HG03571 (cell line): Measurements from ENCODE around the gene PPIP5K2.
A peak's percentile ranks its signal among the peaks of the same experiment; 100 is the strongest.
"Not testable (repeated sequence)": the region's sequence is repeated elsewhere in the genome, so short reads cannot be mapped to it uniquely, and the experiment has no call there.

ENCODE experiments used
- ATAC-seq: cut with Tn5 transposase; IDR thresholded peaks from one replicate; pipeline ENCODE4 v1.9.1; 2021; ENCODE audit not compliant: unreplicated experiment

The PPIP5K2 gene

DNA sequence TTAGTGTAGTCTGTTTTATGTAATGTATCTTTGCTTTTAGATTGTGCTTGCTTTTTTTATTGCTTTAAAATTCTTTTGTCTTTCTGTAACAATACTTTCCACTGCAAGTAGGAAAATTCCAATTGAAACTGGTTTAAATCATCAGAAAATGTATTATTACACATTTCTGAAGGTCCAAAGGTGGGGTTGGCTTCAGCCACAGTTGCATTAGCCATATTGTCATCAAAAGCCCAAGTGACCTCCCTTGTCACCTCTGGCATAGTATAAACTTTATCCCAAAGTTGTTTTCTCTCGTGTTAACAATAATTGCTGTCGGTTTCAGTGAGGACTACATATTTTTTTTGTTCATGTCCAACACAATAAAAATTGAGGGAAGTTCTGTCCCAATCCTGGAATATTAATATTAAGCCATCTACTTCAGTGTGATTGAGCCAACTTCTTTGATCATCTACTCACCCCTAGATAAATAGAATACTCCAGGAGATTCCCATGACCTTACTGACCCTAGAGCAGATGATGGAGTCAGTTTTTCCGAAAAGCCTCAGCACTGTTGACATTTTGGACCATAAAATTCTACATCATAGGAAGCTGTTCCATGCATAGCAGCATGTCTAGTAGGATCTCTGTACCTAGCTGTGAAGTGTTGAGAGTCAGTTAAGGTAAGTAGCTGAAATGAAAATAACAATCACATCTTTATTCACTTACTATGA is 86.0 kb downstream of the PPIP5K2 start:
- ATAC-seq = no peak

DNA sequence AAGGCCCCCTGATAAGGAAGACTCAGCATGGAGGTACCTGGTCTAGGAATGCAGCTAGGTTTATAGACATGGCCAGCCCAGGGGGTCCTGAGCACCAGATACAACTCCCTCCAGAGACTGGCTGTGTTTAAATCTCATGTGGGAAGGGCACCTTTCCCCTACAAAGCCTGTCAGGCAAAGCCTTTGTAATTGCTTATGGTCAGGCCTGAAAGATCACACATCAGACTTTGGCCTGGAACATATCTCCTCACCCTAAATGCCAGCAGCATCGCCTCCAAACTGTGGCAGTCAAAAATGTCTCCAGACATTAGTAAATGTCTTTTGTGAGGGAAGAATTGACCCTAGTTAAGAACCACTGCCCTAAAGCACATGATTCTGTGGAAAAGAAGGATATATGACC is 86.9 kb downstream of the PPIP5K2 start:
- ATAC-seq = no peak

DNA sequence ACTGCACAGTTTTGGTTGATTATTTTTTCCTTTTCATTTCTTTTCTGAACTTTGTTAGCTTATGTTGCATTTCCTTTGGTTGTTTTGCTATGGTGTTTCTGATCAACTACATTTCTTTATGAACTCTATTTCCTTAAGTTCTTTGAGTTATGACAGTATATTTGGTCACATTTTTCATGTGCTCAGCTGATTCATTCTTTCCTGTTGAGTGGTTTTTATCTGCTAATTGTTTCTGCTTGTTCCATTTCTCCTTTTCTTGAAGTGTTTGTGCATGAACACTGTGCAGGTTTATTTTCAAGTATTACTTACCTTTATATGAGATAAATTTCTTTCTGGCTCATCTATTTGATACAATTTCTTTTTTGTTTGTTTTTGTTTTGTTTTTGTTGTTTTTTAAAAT is 87.6 kb downstream of the PPIP5K2 start:
- ATAC-seq = no peak

DNA sequence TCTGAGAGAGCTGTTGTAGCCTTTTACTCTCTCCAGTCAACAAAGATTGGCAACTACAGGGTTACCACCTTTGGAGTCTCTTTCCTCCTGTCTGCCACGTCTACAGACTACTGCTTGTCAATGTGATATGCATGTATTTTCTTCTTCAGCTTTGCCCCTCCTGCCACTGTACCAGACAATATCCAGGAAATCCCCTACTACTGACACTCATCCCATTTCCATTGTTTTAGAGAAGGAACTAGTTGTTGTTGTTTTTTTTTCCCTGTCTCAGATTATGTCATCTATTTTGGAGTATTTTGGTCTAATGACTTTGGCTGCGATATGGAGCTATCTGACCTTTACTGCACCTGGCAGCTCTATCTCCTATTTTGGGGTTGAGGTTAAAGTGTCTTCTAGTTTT is 88.4 kb downstream of the PPIP5K2 start:
- no peak for ATAC-seq

DNA sequence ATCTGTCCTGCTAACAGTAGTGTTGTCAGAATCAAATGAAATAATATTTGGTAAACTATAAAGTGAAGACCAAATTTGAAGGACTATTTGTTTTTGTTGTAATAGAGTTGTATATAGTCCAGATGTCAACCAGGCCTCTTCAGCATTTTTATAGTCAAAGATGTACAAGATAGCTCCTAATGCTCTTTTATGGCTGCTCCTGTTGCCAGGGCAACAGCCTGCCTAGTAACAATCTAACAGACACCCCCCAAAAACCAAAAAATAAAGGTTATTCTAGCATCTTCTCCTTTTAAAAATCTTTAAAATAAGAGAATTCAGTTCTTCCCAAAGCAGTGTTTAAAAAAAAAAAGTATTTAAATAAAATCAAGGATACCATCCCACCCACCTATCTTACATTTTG is 89.0 kb downstream of the PPIP5K2 start:
- ATAC-seq = no peak

DNA sequence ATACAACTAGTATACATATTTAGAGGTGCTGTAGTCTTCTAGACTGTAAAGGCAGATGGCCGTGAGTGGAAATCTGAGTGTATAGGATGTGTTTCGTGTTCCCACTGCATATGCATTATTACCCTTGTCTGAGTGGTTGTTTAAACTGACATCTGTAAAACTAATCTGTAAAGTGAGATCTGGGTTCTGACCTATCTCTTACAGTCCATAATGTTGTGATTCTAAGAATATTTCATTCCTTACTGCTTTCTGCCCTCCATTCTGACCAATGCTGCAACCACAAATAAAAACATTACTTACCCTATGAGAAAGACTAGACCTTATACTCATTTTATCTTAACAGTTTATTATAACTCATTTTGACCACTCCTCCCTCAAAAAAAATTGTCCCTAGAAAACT is 90.9 kb downstream of the PPIP5K2 start:
- no peak for ATAC-seq

DNA sequence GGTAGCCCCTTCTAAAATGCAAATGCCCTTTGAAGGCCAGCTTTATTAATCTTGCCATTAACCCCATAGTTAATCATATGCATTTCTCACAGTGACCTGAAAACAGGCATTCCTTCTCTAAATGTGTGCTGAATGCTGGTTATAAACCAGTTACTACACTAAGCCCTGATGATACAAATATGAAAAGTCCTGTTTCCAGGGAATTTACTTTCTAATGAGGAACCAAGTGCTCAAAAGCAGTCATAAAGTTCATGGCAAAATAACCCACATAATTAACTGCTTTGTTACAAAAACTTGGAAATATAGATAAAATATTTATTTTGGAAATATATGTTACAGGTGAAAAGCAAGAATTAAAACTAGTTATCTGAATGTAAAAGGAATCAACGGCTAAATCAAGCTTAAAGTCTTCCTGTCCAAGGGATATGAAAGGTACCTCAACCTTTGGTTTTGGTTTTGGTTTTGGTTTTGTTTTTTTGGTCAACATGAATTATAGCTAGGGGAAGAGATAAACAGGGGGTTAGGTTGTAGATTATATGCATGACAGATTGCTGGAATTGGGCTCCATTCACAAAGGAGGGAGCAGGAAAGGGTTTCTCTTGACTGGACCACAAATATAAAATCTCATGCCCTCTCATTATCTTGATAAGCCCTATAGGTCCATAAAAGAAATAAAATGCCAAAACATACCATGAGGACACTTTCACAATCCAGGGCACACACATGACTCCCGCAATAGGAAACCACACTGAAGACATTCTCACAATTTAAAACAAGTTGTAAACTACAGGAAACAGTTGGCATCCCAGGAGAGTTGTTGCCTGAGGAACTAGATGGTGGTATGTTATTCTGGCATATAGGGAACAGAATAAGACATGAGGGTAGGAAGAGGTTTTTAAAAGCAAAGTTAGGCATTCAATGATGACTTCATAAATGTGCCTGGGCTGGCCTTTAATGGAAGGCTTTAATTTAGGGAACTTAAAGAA is 91.8 kb downstream of the PPIP5K2 start:
- ATAC-seq = peak; percentile 80

DNA sequence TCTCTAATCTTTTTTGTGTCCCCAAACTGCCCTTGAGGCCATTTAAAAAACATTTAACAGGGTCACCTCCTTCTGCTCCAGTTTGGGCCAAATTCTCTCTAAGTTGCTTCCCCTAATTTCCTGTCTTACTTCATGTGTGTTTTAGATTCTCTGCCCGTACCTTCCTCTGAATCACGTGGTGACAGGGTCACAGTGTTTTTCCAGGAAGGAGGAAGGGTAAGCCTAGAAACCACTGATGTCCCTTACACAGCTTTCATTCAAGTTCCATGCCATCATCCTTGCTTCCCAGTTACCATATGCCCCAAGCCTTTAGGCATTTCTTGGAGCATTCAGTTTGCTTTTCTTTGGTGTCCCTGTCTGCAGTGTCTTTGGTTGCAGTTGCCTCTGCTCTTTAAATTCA is 96.0 kb downstream of the PPIP5K2 start:
- no peak for ATAC-seq

DNA sequence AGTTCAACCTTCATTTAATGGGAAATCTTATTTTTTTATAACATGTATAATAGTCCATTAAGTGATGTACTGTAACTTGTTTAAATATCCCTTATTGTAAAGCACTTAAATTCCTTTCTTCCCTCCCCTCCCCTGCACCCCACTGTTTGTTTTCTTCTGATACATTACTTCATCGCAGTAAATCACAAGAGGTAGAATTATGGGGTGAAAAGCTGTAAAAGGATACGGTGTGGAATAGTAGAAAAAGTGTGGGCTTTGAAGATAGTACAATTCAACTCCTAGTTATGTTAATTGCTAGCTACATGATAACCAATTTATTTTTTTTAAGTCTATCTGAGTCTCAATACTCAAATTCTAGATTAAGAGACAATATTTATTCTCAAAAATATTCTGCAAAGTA is 96.6 kb downstream of the PPIP5K2 start:
- no peak for ATAC-seq

DNA sequence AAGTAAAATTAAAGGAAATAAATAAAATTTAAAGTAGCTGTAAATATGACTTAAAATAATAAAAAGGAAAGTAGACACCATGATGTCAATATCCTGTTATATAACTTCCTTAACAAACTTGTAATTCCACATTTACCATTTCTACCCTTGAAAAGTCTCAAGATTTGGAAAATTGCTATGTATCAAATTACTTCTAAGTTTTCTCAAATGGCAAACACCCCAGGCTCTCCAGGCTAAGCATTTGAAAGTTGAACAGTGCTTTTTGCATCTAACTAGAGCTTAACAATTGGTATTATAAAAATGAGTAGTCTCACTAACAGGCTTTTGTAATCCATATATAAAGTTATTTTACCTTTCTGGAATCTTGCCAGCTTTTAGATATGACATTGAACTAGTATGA is 97.0 kb downstream of the PPIP5K2 start:
- ATAC-seq = no peak

DNA sequence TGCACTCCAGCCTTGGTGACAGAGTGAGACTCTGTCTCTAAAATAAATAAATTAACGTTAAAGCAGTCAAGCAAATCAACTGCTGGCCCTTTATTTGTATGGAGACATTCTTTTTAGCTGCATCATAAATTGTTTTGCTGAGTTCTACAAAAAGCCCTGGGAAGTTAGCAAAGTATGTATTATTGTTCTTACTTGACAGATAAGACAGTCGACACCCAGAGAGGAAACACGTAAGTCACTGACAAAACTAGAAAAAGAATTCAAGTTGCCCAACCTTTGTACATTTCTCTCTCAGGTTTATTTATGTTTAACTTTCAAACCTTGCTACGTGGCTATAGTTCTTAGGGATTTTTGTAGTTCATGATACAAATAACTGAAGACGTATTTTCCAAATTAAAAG is 98.1 kb downstream of the PPIP5K2 start:
- ATAC-seq = no peak

DNA sequence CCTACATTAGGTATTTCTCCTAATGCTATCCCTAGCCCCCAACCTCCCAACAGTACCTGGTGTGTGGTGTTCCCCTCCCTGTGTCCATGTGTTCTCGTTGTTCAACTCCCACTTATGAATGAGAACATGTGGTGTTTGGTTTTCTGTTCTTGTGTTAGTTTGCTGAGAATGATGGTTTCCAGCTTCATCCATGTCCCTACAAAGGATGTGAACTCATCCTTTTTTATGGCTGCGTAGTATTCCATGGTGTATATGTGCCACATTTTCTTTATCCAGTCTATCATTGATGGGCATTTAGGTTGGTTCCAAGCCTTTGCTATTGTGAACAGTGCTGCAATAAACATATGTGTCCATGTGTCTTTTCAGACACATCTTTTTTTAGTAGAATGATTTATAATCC is 99.0 kb downstream of the PPIP5K2 start:
- not testable (repeated sequence) for ATAC-seq

DNA sequence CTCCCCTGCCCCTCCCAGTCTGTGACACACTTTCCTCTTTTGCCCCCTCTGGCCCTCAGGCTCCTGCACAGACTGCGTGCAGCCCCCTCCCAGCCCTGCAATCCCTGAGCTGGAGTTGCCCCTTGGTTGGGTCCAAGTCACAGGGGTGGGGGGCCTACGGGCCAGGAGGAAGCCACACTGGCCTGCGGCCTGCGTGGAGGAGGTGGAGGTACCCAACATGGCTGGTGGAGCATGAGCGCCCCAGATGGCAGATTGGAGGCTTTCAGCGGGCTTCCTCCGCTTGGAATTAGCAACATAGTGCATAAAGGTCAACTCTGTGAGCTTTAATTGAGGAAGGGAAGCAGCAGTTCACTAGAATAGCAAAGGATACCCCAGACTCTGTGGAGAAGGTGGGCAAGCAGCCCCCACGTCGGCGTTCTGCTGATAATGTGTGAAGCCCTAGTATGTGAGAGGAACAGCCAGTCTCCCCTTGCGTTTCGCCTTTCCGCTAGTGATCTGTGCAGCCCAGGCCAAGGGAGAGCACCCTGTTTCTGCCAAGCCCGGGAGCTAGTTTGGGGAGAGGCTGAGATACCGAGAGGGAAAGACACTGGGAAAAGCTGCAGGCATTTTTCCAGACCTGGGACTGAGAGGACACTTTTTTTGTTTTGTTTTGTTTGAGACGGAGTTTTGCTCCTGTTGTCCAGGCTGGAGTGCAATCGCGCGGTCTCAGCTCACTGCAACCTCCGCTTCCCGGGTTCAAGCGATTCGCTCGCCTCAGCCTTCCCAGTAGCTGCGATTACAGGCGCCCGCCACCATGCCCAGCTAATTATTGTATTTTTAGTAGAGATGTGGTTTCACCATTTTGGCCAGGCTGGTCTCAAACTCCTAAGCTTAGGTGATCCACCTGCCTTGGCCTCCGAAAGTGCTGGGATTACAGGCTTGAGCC is 103.2 kb downstream of the PPIP5K2 start:
- no peak for ATAC-seq

DNA sequence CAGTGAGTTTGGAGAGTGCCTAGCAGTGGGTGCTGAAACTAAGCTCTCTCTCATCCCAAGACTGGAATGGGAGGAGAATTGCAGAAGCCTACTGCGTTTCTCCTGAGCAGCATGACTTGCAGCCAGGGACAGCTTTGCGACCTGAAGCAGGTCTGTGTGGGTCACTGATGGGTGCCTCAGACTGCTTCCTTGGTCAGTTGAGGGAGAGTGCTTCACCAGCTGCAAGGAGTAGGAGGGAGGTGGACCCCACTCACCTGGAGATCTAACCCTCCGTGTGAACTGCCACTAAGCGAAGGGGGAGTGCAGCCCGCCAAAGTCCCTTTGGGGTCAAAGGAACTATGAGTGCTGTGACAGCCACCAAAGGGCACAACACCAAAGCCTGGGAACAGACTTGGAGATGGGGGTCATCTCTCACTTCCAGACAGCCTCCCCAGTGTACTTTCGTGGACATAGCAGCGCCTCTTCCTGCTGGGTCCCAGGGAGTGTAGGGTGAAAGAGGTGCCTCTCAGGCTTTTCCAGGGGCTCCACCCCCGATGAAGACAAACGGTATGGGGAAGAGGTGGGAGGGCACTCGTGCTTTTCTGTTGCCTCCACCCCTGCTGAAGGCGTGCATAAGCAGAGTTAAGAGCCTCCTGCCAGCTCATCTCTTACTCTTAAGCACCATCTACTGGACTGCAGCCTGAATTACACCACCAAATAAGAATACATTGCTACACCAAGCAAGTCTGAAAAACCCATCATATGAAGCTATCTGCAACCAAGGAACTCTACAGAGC is 104.2 kb downstream of the PPIP5K2 start:
- ATAC-seq = peak; percentile 93

DNA sequence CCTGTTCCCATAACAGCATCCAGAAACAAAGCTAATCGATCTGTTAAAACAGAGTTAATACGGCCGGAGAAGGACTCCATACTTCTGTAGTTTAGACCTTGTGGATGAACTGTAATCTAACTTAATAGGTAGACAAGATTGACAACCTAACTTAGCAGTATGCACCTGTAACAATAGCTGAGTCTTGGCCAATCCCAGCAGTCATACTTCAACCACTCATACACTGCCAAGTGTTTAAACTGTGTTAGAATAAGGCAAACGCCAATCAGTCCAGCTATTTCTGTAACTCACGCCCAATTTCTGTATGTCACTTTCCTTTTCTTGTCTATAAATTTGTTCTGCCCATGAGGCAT is 104.8 kb downstream of the PPIP5K2 start:
- no peak for ATAC-seq

DNA sequence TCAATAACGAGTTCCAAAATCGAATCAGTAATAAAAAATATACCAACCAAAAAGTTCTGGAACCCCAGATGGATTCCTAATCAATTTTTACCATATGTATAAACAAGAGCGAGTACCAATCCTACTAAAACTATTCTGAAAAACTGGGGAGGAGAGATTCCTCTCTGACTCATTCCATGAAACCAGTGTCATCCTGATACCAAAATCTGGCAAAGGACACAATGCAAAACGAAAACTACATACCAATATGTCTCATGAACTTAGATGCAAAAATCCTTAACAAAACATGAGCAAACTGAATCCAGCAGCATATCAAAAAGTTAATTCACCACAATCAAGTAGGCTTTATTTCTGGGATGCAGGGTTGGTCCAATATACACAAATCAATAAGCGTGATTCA is 108.0 kb downstream of the PPIP5K2 start:
- no peak for ATAC-seq

DNA sequence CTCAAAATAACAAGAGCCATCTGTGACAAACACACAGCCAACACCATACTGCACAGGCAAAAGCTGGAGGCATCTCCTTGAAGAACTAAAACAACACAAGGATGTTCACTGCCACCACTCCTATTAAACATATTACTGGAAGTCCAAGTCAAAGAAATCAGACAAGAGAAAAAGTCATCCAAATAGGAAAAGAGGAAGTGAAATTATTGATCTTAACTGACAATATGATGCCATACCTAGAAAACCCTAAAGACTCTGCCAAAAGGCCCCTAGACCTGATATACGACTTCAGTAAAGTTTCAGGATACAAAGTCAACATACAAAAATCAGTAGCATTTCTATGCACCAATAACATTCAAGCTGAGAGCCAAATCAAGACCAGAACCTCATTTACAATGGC is 108.5 kb downstream of the PPIP5K2 start:
- no peak for ATAC-seq

DNA sequence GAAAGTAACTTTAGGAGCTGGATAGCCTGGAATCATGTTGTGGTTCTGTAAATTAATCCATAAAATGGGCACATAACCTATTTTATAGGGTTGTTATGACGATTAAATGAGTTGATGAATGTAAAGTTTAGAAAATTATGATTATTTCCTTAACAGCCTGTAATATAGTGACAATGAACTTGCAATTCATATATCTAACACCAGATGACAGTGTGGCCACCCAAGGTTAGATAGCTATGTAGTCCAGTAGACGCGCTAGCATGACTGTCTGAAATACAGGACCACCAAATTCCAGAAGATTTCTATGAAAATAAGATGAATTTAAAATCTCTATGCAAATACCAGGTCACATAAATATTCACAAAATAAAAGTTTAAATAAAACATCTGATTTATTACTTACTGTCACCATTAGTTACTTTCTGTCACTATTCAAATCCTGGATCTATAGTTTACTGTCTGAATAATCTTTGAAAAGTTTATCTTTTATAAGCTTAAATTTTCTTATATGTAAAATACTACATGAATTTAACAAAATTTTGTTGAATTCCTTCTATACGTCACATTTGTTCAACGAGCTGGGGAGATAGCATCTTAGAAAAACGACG is 112.4 kb downstream of the PPIP5K2 start:
- ATAC-seq = peak; percentile 63

DNA sequence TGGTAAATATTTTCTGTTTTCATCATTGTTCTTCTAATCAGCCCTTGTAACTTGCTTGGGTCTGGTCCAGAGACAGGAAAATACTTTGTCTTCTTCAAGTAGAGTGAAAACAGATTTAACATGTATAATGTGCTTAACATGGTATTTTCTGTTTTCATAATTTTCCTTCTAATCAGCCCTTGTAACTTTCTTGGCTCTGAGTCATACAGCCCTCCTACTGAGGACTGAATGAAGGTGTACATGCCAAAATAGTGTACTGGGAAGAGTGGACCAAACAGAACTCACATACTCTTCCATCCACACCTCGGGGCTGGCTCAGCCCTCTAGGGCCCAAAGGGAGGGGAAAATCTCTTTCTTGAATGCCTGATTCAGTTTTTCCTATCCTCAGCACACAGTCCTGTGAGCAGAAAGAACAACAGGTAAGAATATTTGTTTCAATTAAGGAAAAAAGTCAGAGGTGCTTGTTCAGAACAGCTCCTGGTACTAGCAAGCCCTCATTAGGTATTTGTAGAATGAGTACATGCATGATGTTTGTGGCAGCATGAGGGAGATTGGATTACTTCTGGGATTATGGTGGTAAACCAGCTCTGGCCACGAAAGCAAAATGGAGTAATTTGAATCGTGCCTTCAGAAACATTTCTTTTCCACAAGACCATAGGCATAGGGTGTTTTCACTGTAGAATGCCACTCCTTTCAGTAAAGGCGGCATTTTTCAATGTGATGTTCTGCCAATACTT is 114.3 kb downstream of the PPIP5K2 start:
- ATAC-seq = no peak
